Glomerular endothelial cell (primary cell): ENCODE data around the gene PCDHGA1. TPM values are rescaled to one million over a fixed set of nuclear protein-coding genes. Genes with fewer than 3 reads are reported as not detected.
"Not testable (repeated sequence)": the region's sequence is repeated elsewhere in the genome, so short reads cannot be mapped to it uniquely, and the experiment has no call there.

ENCODE experiments used
- DNase-seq: peaks from one replicate; pipeline ENCODE4 v3.0.0-alpha.2; 2011; ENCODE audit warnings: low read depth, low spot score; ENCODE audit errors: extremely low read depth
- total RNA-seq: library from RNA; depleted of rRNA; stranded (reverse); fragments of >200 nt; gene quantifications from 2 replicates; pipeline ENCODE4 v1.2.3, GENCODE V29; 2015

The PCDHGA1 gene
- total RNA-seq, 1 donor from 2014 or later, result 1.2 TPM

- DNase-seq, result no peak
Measured at GRCh38 chr5:141345327-141345726, 15.0 kb downstream of the PCDHGA1 start.

GRCh38 chr5:141346017-141346416 lies 15.7 kb downstream of the PCDHGA1 start:
- DNase-seq, result not testable (repeated sequence)

- DNase-seq, result no peak
Measured at GRCh38 chr5:141349917-141350619, 19.8 kb downstream of the PCDHGA1 start, which contains the start of gene PCDHGB1. TSS of gene PCDHGB1 (plus strand) at chr5:141350099. CDS start at chr5:141350261, 162 bp downstream.

GRCh38 chr5:141351591-141351990 lies 21.3 kb downstream of the PCDHGA1 start:
- DNase-seq, result no peak

- DNase-seq, result no peak
Measured at GRCh38 chr5:141354900-141355469, 24.7 kb downstream of the PCDHGA1 start, which contains the start of gene PCDHGA4. TSS of gene PCDHGA4 (plus strand) at chr5:141355021. CDS start at chr5:141355108, 87 bp downstream.

GRCh38 chr5:141355641-141356040 lies 25.3 kb downstream of the PCDHGA1 start:
- no peak for DNase-seq

- DNase-seq, result no peak
Measured at GRCh38 chr5:141356133-141356532, 25.8 kb downstream of the PCDHGA1 start.

- DNase-seq, result no peak
Measured at GRCh38 chr5:141356950-141357349, 26.6 kb downstream of the PCDHGA1 start.

GRCh38 chr5:141359790-141360426 lies 29.6 kb downstream of the PCDHGA1 start, which contains the start of gene PCDHGB2:
TSS of gene PCDHGB2 (plus strand) at chr5:141359994. CDS start at chr5:141360136, 142 bp downstream.
- DNase-seq, result no peak

GRCh38 chr5:141360685-141361084 lies 30.4 kb downstream of the PCDHGA1 start:
- no peak for DNase-seq

GRCh38 chr5:141362719-141363118 lies 32.4 kb downstream of the PCDHGA1 start:
- no peak for DNase-seq

- DNase-seq, result no peak
Measured at GRCh38 chr5:141363952-141364660, 33.8 kb downstream of the PCDHGA1 start, which contains the start of gene PCDHGA5. TSS of gene PCDHGA5 (plus strand) at chr5:141364162. CDS start at chr5:141364331, 169 bp downstream.

GRCh38 chr5:141366016-141366896 lies 35.9 kb downstream of the PCDHGA1 start:
- DNase-seq, result no peak

- DNase-seq, result no peak
Measured at GRCh38 chr5:141369994-141370848, 39.9 kb downstream of the PCDHGA1 start, which contains the start of gene PCDHGB3. TSS of gene PCDHGB3 (plus strand) at chr5:141370242. CDS start at chr5:141370395, 153 bp downstream.

GRCh38 chr5:141371572-141372475 lies 41.5 kb downstream of the PCDHGA1 start:
- DNase-seq, result no peak

GRCh38 chr5:141373673-141374317 lies 43.5 kb downstream of the PCDHGA1 start, which contains the start of gene PCDHGA6:
TSS of gene PCDHGA6 (plus strand) at chr5:141373891. CDS start at chr5:141374084, 193 bp downstream.
- no peak for DNase-seq

GRCh38 chr5:141374627-141375026 lies 44.3 kb downstream of the PCDHGA1 start:
- DNase-seq, result no peak
